Subcutaneous adipose tissue (tissue), 4 donors: ENCODE data around the gene PHTF1. TPM values are rescaled to one million over a fixed set of nuclear protein-coding genes. Genes with fewer than 3 reads are reported as not detected.

Experiments used
- CTCF ChIP-seq: fragments of 450-650 bp; IDR thresholded peaks from one replicate; pipeline ENCODE4 v1.5.1; 2016; ENCODE audit warnings: low read depth, mild to moderate bottlenecking, control low read depth, antibody characterized with exemption, moderate library complexity
- total RNA-seq, 4 donors: library from RNA; depleted of rRNA; stranded (reverse); fragments of >200 nt; gene quantifications; one replicate each; pipeline ENCODE4 v1.1.0, GENCODE V29; 2016

Gene PHTF1
- total RNA-seq, 4 donors from 2014 or later, result 14.5 to 23.3 (median 18.3) TPM

GRCh38 chr1:113648478-113648877, 110.8 kb downstream of the PHTF1 start:
- TF ChIP-seq CTCF, result no peak

DNA sequence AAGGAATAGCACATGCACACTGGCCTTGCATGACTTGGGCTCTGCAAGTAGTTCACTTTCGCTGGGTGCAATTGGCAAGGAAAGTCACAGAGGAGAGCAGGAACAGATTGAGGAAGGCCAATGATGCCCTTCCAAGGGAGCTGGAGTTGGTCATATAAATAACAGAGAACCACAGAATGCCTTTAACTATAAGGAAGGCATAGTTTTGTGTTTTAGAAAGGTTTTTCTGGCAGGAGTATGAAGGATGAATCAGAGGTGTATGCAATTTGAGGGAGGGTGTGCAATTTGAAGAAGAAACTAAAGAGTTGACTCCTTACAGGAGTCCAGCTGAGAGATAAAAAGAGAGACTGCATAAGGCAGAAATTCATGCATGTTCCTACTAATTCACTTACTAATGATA, 112.1 kb downstream of the PHTF1 start:
- TF ChIP-seq CTCF, result no peak

Other genes with a start within 250 kb of the PHTF1 start
- gene RSBN1, start 53.0 kb upstream of the PHTF1 start, total RNA-seq, result 10 to 100 TPM; 19.8 to 29.3 (median 21.4) TPM
- gene PTPN22, start 112.2 kb upstream of the PHTF1 start, total RNA-seq, result 10 to 100 TPM in 1 of 4 donors, 1 to 10 TPM in 2, under 1 TPM in 1; 0.57 to 17.5 (median 4.7) TPM
- under 1 TPM; 0.16 to 0.38 (median 0.20) TPM for gene BCL2L15, start 128.1 kb upstream of the PHTF1 start, total RNA-seq
- 10 to 100 TPM in 2 of 4 donors, 1 to 10 TPM in 2; 9.0 to 19.9 (median 13.1) TPM for gene AP4B1, start 145.3 kb upstream of the PHTF1 start, total RNA-seq
- 1 to 10 TPM; 4.1 to 9.0 (median 4.2) TPM for gene DCLRE1B, start 145.8 kb upstream of the PHTF1 start, total RNA-seq
- 10 to 100 TPM; 51.0 to 74.5 (median 53.3) TPM for gene HIPK1, start 169.8 kb upstream of the PHTF1 start, total RNA-seq
- gene OLFML3, start 220.0 kb upstream of the PHTF1 start, total RNA-seq, result 10 to 100 TPM; 39.5 to 99.5 (median 45.2) TPM